ENCODE measurements around the gene SLC25A6.

The SLC25A6 gene

DNA sequence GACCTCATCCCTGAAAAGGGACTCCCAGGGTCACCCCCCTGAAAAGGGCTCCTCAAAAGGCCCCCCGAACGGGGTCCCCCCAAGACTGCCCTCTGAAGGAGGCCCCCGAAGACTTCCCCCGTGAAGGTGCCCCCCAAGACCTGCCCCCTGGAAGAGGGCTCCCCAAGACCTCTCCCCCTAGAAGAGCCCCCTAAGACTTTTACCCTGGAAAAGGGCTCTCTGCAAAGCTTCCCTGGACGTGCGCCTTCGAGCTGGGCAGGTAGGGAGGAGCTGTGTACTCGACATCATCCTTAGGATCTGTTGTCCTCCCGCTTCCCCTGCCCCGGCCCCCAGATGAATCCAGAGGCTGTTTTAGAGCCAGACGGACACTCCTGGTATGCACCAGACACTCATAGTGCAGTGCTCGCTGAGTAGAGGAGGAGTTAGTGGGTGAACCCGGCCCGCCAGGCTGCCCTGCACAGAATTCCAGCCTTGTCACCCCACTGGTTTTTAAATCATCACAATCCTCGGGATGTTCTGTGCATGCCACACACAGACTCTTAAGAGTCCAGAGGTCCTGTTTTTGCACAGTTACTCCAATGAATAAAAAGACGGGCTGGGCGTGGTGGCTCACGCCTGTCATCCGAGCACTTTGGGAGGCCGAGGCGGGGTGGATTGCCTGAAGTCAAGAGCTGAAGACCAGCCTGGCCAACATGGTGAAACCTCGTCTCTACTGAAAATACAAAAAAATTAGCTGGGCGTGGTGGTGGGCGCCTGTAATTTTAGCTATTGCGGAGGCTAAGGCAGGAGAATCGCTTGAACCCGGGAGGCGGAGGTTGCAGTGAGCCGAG lies 5.7 kb upstream of the SLC25A6 start:
- no peak for DNase-seq
- no peaks in the 10 kb centered on the region for H3K36me3 ChIP-seq
- no peak overlapping the region for H3K4me3 ChIP-seq (ENCODE audit: low read depth, low read length)
- H3K4me1 ChIP-seq, result no peaks in the 10 kb centered on the region
- H3K27me3 ChIP-seq, result no peaks in the 10 kb centered on the region
- no peaks in the 10 kb centered on the region for H3K9me3 ChIP-seq
- TF ChIP-seq, protein P1, sequence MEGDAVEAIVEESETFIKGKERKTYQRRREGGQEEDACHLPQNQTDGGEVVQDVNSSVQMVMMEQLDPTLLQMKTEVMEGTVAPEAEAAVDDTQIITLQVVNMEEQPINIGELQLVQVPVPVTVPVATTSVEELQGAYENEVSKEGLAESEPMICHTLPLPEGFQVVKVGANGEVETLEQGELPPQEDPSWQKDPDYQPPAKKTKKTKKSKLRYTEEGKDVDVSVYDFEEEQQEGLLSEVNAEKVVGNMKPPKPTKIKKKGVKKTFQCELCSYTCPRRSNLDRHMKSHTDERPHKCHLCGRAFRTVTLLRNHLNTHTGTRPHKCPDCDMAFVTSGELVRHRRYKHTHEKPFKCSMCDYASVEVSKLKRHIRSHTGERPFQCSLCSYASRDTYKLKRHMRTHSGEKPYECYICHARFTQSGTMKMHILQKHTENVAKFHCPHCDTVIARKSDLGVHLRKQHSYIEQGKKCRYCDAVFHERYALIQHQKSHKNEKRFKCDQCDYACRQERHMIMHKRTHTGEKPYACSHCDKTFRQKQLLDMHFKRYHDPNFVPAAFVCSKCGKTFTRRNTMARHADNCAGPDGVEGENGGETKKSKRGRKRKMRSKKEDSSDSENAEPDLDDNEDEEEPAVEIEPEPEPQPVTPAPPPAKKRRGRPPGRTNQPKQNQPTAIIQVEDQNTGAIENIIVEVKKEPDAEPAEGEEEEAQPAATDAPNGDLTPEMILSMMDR (IDR thresholded peaks at IDR 0.05; ENCODE audit: low read depth, low read length), result no peak

DNA sequence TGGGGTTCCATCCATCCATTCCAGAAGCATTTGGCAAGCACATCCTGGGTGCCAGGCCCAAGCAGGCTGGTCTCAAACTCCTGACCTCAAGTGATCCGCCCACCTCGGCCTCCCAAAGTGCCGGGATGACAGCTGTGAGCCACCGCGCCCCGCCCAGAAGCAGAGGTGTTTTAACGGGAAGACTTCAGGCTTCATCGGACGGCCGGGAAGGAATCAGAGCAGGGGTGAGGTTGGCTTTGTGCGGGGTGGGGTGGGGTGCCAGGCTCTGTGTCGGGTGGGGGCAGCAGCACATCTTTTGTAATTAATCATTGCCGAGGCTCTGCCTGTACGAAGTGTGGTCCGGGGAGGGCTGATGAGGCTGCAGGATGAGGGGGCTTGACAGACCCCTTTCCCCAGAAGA lies 5.1 kb upstream of the SLC25A6 start:
- H3K4me3 ChIP-seq (ENCODE audit: low read depth, low read length), result no peak overlapping the region
- no peaks in the 10 kb centered on the region for H3K9me3 ChIP-seq
- no peaks in the 10 kb centered on the region for H3K36me3 ChIP-seq
- no peaks in the 10 kb centered on the region for H3K4me1 ChIP-seq
- no peaks in the 10 kb centered on the region for H3K27me3 ChIP-seq
- no peak for DNase-seq
- TF ChIP-seq, protein P1 (IDR thresholded peaks at IDR 0.05; ENCODE audit: low read depth, low read length), result no peak

DNA sequence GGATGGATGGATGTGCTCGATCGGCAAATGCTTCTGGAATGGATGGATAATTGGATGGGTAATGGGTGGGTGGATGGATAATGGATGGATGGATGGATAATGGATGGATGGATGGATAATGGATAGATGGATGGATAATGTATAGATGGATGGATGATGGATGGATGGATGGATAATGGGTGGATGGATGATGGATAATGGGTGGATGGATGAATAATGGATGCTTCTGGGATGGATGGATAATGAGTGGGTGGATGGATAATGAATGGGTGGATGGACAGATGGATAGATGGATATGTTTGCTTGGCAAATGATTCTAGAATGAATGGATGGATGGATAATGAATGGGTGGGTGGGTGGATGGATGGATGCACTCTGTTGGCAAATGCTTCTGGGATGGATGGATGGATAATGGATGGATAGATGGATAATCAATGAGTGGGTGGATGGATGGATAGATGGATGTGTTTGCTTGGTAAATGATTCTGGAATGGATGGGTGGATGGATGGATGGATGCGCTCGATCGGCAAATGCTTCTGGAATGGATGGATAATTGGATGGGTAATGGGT lies 3.8 kb upstream of the SLC25A6 start:
- TF ChIP-seq, protein P1 (IDR thresholded peaks at IDR 0.05; ENCODE audit: low read depth, low read length), result no peak
- DNase-seq, result no peak
- Histone ChIP-seq H3K4me1 (no peaks in the 10 kb centered on the region), H3K27me3 (no peaks in the 10 kb centered on the region), H3K36me3 (peaks cover 11% of the 10 kb centered on the region), H3K9me3 (no peaks in the 10 kb centered on the region), H3K4me3 (ENCODE audit: low read depth, low read length) (no peak overlapping the region)

DNA sequence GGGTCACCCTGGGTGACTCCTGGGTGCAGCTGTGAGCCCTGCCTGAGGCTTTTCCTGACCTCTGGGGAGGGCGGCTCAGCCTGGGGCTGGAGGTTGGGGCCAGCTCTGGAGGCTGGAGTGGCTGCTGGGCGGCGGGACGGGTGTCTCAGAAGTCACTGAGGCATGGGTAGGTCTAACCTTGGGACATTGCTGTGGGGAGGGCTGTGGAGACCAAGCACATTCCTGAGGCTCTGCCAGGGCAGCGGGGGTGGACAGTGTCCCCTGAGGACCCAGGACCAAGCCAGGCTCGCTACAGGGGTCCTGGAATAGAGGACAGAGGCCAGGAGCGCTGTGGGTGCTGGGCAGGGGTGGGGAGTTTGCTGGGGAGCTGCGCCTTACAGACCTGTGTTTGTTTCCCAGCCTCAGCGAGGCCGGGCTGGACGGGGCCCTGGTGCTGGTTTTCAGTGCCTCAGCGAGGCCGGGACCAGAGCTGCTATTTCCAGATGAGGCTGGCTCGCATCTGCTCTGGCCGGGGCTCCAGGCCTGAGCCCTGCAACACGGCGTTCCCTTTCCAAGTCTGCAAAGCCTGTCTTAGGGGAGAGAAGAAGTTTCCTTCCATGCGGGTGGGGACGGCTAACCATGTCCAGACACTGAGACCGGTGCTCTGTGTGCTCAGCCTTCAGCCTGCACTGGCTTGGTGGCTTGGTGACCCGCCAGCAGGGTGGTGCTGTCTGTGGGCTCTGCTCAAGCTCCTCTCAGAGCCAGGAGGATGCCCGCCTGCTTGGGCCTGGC lies 3.0 kb upstream of the SLC25A6 start:
- Histone ChIP-seq H3K27me3 (no peaks in the 10 kb centered on the region), H3K9me3 (no peaks in the 10 kb centered on the region), H3K36me3 (peaks cover 15% of the 10 kb centered on the region), H3K4me3 (ENCODE audit: low read depth, low read length) (no peak overlapping the region), H3K4me1 (no peaks in the 10 kb centered on the region)
- no peak for DNase-seq
- TF ChIP-seq, protein P1 (IDR thresholded peaks at IDR 0.05; ENCODE audit: low read depth, low read length), result no peak

DNA sequence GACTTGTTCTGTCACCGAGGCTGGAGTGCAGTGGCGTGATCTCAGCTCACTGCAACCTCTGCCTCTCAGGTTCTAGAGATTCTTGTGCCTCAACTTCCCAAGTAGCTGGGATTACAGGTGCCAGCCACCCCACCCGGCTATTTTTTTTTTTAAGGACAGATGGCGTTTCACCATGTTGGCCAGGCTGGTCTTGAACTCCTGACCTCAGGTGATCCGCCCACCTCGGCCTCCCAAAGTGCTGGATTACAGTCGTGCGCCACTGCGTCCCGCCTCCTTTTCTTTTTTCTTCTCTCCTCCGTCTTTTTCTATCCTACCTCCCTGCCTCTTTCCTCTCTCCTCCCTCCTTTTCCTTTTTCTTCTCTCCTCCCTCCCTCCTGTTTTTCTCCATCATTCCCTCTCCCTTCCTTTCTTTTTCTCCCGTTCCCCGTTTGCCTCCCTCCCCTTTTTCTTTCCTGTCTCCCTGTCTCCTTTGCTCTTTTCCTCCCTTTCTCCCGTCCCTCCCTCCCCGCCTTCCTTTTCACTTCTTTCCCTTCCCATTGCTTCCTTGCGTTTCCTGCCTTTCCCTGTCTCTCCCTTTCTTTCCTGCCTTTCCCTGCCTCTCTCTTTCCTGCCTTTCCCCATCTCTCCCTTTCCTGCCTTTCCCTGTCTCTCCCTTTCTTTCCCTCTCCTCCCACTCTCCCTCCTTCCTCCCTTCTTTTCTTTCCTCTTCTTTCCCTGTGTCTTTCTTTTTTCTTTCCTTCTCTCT lies 2.1 kb upstream of the SLC25A6 start:
- Histone ChIP-seq H3K36me3 (peaks cover 24% of the 10 kb centered on the region), H3K4me3 (ENCODE audit: low read depth, low read length) (no peak overlapping the region), H3K4me1 (no peaks in the 10 kb centered on the region), H3K9me3 (no peaks in the 10 kb centered on the region), H3K27me3 (no peaks in the 10 kb centered on the region)
- no peak for DNase-seq
- TF ChIP-seq, protein P1 (IDR thresholded peaks at IDR 0.05; ENCODE audit: low read depth, low read length), result no peak

Data from BE2C (cell line).